Measurements from ENCODE around the gene KCNN4.
A peak's percentile ranks its signal among the peaks of the same experiment; 100 is the strongest.
"Not testable (repeated sequence)": the region's sequence is repeated elsewhere in the genome, so short reads cannot be mapped to it uniquely, and the experiment has no call there.

The KCNN4 gene

GRCh38 chr19:43798546-43799409 is 18.0 kb upstream of the KCNN4 start:
- no peak for DNase-seq

DNA sequence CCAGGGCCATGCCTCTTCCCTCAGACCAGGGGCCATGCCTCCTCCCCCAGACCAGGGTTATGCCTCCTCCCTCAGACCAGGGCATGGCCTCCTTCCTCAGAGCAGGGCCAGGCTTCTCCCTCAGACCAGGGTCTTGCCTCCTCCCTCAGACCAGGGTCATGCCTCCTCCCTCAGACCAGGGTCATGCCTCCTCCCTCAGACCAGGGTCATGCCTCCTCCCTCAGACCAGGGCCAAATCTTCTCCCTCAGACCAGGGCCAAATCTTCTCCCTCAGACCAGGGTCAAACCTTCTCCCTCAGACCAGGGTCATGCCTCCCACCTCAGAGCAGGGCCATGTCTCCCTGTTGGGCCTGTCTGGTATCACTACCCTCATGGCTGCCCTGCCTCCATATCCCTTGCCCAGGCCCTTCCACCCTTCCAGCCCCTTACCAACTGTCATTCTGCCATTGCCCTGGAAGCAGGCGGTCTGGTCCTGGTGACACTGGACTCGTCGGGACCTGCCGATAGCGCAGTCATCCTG is 17.3 kb upstream of the KCNN4 start:
- no peak for DNase-seq

- no peak for DNase-seq
These were observed 16.8 kb upstream of the KCNN4 start for GRCh38 chr19:43797556-43797955.

GRCh38 chr19:43797118-43797517 is 16.3 kb upstream of the KCNN4 start:
- no peak for DNase-seq

GRCh38 chr19:43790587-43790986 is 9.8 kb upstream of the KCNN4 start:
- DNase-seq = no peak

DNA sequence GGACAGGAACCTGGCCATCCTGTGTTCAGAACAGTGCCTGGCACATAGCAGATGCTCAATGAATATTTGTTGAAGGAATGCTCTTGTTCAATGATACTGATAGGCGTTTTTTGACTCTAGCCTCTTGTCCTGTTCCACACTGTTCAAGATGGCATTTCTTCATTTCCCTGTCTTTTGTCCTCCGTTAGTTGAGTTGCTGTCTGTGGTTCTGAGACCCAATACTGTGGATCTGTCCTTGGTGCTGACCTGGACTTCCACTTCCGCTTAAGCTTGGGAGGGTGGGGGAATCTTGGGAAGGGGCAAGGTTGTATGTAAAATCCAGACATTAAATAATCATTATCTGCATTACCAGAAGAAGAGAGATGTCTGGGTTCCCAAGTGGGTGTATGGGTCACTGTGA is 8.3 kb upstream of the KCNN4 start:
- peak; percentile 34 for DNase-seq

DNA sequence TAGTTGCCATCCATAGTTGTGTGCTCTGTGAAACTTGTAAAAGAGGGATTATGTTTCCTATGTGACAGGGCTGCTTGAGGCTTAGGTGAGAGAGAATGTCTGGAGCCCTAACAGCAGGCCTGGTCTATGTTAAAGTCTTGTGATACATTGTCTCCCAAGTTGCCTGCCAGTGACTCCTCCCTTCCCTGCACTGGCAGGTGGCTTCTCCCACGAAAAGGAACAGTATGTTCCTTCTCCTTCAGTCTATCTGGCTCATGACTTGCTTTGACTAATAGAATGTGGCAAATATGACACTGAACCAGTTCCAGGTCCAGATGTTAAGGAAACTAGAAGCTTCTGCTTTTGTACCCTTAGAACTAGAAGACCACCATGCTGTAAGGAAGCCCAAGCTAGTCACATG is 5.9 kb upstream of the KCNN4 start:
- DNase-seq = no peak

DNA sequence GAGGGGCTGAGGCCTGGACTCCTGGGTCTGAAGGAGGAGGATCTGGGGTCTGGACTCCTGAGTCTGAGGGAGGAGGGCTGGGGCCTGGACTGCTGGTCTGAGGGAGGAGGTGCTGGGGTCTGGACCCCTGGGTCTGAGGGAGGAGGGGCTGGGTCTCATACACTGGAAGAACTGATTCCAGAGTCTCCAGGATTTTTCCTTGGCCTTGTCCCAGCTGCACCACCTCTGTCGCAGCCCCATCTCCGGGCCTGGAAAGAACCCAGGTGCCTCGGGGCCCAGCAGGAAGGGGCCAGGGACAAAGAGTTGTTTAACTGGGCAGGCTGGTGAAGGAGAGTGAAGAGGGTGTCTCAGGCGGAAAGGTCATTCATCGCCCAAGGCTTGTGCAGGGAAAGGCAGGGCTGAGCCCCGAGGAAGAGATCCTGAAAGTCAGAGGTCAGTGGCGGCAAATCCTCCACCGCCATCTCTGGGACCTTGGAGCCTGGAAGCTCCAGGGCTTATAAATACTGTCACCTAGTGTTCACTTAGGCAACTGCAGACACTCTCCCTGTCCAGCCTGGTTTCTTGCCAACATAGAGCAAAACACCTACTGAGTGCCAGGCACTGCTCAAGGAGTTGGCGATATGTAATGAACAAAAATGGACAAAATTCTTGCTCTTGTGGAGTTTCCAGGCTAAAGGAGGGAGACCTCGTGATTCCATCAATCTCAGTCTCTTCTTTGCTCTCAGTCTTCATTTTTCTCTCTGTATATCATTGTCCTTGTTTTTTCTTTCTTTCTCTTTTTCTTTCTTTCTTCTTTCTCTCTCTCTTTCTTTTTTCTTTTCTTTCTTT is 4.4 kb upstream of the KCNN4 start:
- peak; percentile 88 for DNase-seq

DNA sequence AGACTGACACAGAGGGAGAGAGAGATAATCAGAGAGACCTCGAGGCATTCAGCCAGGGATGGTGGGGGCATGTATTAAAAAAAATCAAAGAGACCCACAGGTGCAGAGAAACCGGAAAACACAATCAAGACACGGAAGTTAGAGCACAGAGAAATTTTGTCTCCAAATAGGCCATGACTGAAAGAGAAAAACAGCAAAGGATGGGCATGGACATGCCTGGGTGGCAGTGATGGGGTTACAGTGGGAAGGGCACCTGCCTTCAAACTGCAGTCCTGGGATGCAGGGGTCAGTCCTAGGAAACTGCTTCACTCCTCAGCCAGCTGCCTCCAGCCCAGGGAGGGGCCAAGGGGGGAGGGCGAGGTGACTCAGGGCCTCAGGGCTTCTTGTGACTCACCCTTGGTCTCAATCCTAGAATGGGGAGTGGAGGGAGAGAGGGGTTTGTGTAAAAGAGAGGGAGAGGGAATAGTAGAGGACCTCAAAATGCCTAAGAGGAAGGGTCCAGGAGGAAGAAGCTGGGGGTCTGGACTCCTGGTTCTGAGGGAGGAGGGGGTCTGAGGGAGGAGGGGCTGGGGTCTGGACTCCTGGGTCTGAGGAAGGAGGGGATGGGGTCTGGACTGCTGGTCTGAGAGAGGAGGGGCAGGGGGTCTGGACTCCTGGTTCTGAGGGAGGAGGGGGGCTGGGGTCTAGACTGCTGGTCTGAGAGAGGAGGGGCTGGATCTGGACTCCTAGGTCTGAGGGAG is 3.6 kb upstream of the KCNN4 start:
- DNase-seq = no peak

GRCh38 chr19:43783636-43784035 is 2.9 kb upstream of the KCNN4 start:
- DNase-seq = no peak

- no peak for DNase-seq
These were observed 2.0 kb upstream of the KCNN4 start for GRCh38 chr19:43782689-43783231.

GRCh38 chr19:43782311-43782660 is 1.5 kb upstream of the KCNN4 start:
- no peak for DNase-seq

DNA sequence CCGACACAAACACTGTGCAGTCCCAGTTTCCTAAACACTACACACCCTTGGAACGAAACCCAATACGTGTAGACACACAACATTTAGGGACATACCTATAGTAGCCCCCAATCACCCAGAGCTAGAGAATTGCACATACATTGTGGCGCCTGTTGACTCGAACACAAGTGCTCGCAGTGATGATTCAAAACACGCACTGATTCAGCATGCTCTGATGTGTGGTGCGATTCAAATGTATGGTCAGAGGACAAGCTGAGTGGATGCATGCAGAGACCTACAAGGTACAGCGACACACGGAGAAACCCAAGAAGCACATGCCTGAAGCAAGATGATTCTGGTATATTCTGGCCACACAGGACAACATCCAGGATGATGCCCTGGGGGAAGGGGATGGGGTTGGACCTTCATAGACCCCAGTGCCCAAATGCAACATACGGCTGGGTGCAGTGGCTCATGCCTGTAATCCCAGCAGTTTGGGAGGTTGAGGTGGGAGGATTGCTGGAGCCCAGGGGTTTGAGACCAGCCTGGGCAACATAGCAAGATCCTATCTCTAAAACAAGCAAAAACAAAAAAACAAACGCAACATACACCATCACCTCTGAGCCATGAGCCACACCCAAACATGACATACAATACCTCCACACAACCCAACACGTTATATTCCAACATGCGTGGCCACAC is 997 bp upstream of the KCNN4 start:
- DNase-seq = no peak

DNA sequence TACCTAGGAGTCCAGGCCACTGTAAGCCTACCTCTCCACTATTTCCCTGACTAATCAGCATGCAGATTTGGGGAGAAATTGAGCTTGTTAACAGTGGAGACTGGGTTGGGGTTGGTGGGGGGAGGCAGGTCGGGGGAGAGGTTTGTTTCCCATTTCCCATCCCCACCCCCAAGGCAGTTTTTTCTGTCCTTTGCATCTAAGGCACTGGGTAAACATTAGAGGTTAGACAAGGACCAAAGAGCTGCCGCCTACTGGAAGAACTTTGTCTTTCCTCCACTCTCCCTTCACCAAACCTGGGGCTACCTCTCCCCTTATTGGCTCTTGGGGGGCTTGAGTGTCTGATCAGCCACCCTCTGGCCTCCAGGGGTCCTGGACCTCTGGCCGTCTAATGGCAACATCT is 953 bp downstream of the KCNN4 start:
- peak; percentile 54 for DNase-seq

DNA sequence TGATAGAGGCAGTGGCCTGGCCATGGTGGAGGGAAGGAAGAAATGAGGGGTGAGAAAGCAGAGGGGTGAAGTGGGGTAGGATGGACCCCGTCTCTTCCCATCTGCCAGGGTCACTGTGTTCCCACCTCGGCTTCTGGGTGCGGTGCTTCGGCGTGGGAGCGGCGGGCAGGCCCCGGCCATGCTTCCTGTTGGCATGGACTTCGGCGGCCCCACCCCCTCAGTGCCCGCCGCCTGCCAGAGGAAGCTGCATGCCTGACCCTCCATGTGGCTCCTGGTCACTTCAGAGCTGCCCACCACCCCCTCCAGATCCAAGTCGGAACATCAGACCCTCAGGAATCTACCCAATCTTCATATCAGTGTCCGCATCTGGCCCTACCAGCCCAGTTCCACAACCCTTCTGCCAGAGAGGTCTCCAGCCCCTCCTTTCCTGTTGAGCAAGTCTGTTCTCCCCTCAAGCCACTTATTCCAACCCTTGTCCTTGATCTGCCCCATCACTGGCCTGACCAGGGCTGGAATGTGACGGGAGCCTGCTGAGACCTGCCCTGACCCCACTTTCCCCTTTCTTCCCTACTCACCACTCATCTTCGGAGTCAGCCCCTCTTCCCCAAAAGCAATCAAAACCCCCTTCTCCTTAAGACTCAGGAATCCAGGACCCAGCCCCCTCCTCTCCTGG is 1.5 kb downstream of the KCNN4 start:
- no peak for DNase-seq

DNA sequence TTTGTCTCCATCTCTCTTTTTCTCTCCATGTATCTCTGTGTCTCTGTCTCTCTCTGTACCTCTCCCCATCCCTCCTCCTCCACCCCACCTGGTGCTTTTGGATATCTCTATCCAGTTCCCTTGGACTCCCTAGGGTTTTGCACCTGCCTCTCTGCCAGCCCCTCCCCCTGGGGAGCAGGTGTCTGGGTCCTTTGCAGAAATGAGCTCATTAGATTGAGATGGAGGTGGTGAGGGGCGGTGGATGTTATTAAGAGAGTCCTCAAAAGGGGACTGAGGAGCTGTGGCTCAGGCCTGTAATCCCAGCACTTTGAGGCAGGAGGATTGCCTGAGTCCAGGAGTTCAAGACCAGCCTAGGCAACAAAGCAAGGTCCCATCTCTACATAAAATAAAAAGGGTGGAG is 2.1 kb downstream of the KCNN4 start:
- DNase-seq = no peak

- DNase-seq = peak; percentile 97
These were observed 3.5 kb downstream of the KCNN4 start for GRCh38 chr19:43777163-43777695.

- DNase-seq = no peak
These were observed 4.5 kb downstream of the KCNN4 start for GRCh38 chr19:43776286-43776685.

- no peak for DNase-seq
These were observed 5.4 kb downstream of the KCNN4 start for GRCh38 chr19:43775299-43775890.

DNA sequence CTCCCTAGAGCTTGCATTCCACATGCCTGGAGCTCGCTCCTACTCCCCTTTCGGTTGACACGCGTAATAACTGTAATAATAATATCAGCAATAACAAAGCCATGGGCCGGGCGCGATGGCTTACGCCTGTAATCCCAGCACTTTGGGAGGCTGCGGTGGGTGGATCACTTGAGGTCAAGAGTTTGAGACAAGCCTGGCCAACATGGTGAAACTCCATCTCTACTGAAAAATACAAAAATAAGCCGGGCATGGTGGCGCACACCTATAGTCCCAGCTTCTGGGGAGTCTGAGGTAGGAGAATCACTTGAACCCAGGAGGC is 5.9 kb downstream of the KCNN4 start:
- not testable (repeated sequence) for DNase-seq
